Activated CD4-positive, alpha-beta memory T cell treated with anti-CD3 and anti-CD28 coated beads for 36 hours (primary cell): ENCODE measurements around the gene PLA2G4D. TPM values are rescaled to one million over a fixed set of nuclear protein-coding genes. Genes with fewer than 3 reads are reported as not detected.

Source experiments
- CTCF ChIA-PET: fragments of 350-600 bp; sonication (Branson Sonifier 250); formaldehyde crosslinking; loops from one replicate; lab custom pipeline; 2021; ENCODE audit warnings: antibody characterized with exemption, inconsistent platforms; lab: Charles Lee
- POLR2A ChIA-PET: fragments of 350-600 bp; sonication (Branson Sonifier 250); formaldehyde crosslinking; loops from one replicate; lab custom pipeline; 2021; ENCODE audit warnings: antibody characterized with exemption; lab: Charles Lee
- DNase-seq: peaks from one replicate; pipeline ENCODE4 v3.0.0-alpha.2; 2020
- H3K27ac Mint-ChIP-seq: one replicate; pipeline ENCODE4 v1.8.0; 2021; ENCODE audit warnings: mixed read lengths
- H3K27me3 Mint-ChIP-seq: one replicate; pipeline ENCODE4 v1.8.0; 2021; ENCODE audit warnings: mixed read lengths
- H3K36me3 Mint-ChIP-seq: one replicate; pipeline ENCODE4 v1.8.0; 2021; ENCODE audit warnings: mixed read lengths
- H3K4me1 Mint-ChIP-seq: one replicate; pipeline ENCODE4 v1.8.0; 2021; ENCODE audit warnings: low read depth, mixed read lengths
- H3K4me3 Mint-ChIP-seq: one replicate; pipeline ENCODE4 v1.8.0; 2021; ENCODE audit warnings: mild to moderate bottlenecking, mixed read lengths
- H3K9me3 Mint-ChIP-seq: one replicate; pipeline ENCODE4 v1.8.0; 2021; ENCODE audit warnings: mixed read lengths
- intact Hi-C: fragments of 100-400 bp; cut with micrococcal nuclease; formaldehyde crosslinking; loops from one replicate; pipeline ENCODE4 v1.15.1; 2023
- total RNA-seq, 2 experiments: library from RNA; stranded (reverse); gene quantifications; one replicate each; pipeline ENCODE4 v1.2.3, GENCODE V29; 2021

The PLA2G4D gene, protein sequence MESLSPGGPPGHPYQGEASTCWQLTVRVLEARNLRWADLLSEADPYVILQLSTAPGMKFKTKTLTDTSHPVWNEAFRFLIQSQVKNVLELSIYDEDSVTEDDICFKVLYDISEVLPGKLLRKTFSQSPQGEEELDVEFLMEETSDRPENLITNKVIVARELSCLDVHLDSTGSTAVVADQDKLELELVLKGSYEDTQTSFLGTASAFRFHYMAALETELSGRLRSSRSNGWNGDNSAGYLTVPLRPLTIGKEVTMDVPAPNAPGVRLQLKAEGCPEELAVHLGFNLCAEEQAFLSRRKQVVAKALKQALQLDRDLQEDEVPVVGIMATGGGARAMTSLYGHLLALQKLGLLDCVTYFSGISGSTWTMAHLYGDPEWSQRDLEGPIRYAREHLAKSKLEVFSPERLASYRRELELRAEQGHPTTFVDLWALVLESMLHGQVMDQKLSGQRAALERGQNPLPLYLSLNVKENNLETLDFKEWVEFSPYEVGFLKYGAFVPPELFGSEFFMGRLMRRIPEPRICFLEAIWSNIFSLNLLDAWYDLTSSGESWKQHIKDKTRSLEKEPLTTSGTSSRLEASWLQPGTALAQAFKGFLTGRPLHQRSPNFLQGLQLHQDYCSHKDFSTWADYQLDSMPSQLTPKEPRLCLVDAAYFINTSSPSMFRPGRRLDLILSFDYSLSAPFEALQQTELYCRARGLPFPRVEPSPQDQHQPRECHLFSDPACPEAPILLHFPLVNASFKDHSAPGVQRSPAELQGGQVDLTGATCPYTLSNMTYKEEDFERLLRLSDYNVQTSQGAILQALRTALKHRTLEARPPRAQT
- not detected for total RNA-seq

DNA sequence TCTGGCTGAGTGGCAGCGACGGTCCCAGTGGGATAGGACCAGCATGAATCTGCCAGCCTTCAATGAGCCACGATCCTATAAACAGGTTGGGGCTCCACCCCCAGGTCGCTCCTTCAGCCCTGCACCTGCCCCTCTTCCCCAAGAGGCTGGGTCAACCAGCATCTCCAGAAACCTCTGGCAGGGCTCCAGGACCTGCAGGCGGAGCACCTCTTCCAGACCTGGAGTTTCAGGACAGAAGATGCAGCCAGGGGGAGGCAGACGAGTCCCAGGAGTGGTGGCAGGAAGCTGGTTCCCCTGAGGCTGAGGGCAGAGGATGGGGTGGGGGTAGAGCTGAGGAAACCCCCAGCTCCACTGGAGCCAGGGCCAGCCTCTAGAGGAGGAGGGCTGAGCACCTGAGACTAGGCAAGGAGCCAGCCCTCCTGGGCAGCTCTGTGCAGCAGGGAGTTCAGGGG lies at the start of gene PLA2G4D:
Gene PLA2G4D, minus strand, starts transcription at position 51 of the 452 bp plus-strand sequence. CDS start 103 bp downstream, outside the sequence.
- intact Hi-C loops, result no loop called here
- Mint-ChIP-seq H3K9me3 (no peaks in the 10 kb centered on the region), H3K27ac (no peak within 1 kb of the TSS), H3K27me3 (no peaks in the 10 kb centered on the region), H3K36me3 (no peaks in the 10 kb centered on the region), H3K4me3 (no peak within 1 kb of the TSS), H3K4me1 (peaks cover 8% of the 10 kb centered on the region)
- DNase-seq, result no peak
- CTCF ChIA-PET, result interaction anchor here (0.9 to 3.2 kb wide), 2 partner anchors 10 to 39 kb away, joined by 3 to 10 read pairs; no protein-coding TSS in a partner anchor
- POLR2A ChIA-PET, result no interaction called here

DNA sequence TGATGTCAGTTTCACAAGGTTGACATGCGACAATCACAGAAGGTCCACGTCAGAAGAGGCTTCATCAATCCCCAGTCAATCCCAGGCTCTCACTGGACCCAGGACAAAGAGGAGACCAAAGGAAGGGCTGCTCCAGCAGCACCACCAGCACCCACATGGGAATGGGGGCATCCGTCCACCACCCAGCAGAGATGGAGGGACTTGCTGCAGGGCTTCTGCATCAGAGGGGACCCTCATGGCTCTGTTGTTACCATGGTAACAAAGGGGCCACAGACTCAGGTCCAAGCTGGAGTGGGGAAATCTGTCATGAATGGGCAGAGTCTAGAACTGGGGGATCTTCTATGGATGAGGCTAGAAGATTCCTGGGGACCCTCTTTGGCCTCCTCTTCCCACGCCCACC lies 49.0 kb upstream of the PLA2G4D start:
- CTCF ChIA-PET, result no interaction called here
- Mint-ChIP-seq H3K27ac (no peak overlapping the region), H3K27me3 (peaks cover 2% of the 10 kb centered on the region), H3K4me3 (no peak overlapping the region), H3K9me3 (no peaks in the 10 kb centered on the region), H3K4me1 (no peaks in the 10 kb centered on the region), H3K36me3 (no peaks in the 10 kb centered on the region)
- DNase-seq, result no peak
- intact Hi-C loops, result no loop called here
- POLR2A ChIA-PET, result no interaction called here

DNA sequence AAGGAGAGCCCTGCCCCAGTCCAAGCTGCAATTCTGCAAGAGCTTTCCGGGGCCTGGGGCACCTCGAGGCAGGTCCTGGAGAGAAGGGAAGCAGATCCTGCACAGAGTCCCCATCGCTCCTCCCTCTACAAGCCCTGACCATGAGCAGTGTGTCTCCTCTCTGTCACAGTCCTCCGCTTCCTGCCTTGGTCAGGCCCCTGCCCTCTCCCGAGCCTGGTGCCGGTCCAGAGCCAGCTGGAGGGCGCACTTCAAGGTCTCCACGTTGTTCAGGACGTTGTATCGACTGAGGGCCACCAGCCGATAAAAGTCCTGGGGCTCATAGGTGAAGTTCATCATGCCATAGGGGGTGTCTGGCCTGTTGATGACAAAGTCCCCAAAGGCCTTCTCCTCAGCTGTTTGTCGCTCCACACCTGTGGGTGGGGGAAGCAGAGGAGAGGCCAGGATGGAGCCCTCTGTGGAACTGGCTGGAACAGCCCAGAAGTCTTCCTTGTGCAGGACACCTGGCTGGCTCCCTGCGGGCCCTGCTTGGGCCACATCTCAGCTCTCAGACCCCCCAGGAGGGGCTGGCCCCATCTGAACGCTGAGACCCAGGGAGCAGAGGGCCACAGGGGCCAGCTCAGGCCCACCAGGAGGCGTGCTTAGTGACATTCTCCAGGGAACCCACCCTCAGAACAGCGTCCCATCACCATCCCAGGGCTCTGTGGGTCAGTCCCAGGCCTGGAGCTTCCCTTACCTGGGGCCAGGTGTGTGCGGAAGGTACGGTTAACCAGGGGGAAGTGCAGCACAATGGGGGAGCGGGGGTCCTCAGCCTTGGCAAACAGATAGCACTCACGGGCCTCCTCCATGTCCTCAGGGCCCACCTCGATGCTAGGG lies 47.7 kb upstream of the PLA2G4D start:
- no peaks in the 10 kb centered on the region for H3K9me3 Mint-ChIP-seq
- H3K4me3 Mint-ChIP-seq, result no peak overlapping the region
- ChIA-PET CTCF (interaction anchor here (0.6 to 1.7 kb wide), 2 partner anchors 58 to 162 kb away, joined by 3 to 5 read pairs; no protein-coding TSS in a partner anchor), POLR2A (no interaction called here)
- no peaks in the 10 kb centered on the region for H3K4me1 Mint-ChIP-seq
- H3K27ac Mint-ChIP-seq, result no peak overlapping the region
- intact Hi-C loops, result no loop called here
- no peaks in the 10 kb centered on the region for H3K36me3 Mint-ChIP-seq
- no peak for DNase-seq
- H3K27me3 Mint-ChIP-seq, result peaks cover 2% of the 10 kb centered on the region

DNA sequence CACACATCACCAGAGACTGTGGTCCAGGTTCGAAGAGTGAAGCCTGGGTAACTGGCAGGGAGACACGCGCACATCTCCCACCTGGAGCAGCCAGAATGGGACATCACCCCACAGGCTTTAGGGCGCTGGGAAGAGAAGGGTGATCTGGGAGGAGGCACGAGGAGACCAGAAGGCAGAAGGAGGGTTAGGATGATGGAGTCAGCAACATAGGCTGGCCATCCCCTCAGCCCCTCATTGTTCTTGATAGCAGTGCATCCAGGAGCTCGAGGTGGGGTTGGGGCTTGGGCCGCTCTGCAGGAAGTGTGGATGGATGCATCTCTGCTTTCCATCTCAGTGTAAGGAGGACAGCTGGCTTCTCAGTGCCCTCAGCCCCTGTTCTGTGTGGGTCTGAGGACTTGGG lies 46.9 kb upstream of the PLA2G4D start:
- Mint-ChIP-seq H3K27ac (no peak overlapping the region), H3K9me3 (no peaks in the 10 kb centered on the region), H3K27me3 (peaks cover 5% of the 10 kb centered on the region), H3K4me1 (no peaks in the 10 kb centered on the region), H3K4me3 (no peak overlapping the region), H3K36me3 (no peaks in the 10 kb centered on the region)
- ChIA-PET POLR2A (no interaction called here), CTCF (interaction anchor here (0.6 to 1.7 kb wide), 3 partner anchors 57 to 161 kb away, joined by 3 to 5 read pairs (median 4); no protein-coding TSS in a partner anchor)
- intact Hi-C loops, result no loop called here
- DNase-seq, result no peak

DNA sequence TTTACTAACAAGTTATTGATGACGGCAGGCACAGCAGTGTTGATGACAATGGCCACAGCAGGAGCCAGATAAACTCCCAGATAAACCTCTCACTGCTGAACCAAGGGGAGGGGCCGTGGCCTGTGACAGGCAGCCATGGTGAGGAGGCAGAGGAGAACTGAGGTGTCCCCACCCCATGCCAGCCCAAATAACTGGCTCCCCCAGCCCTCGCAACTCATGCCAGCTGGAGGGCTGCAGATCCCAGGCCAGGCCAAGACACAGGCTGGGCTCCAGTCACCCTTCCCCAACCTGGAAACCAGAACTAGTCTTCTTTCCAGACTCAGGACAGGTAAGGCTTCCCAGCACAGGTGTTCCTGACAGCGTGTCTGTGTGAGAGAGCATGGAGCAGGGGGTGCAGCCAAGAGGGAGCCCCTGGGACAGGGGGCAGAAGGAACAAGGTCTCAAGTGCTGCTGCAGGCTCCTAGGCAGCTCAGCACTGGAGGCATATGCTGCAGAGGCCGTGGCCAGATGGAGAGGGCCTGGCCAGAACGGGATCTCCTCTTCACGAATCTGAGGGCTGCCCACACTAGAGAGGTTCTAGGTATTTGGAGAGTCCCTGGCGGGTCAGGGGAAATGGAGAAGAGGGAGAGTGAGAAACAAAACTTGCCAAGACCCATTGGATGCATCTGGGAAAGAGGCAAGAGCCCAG lies 46.2 kb upstream of the PLA2G4D start:
- no peak overlapping the region for H3K4me3 Mint-ChIP-seq
- no peak for DNase-seq
- H3K36me3 Mint-ChIP-seq, result no peaks in the 10 kb centered on the region
- ChIA-PET CTCF (interaction anchor here (1.0 to 1.7 kb wide), 2 partner anchors 56 to 77 kb away, joined by 4 to 5 read pairs; no protein-coding TSS in a partner anchor), POLR2A (no interaction called here)
- peaks cover 5% of the 10 kb centered on the region for H3K27me3 Mint-ChIP-seq
- H3K9me3 Mint-ChIP-seq, result no peaks in the 10 kb centered on the region
- no peak overlapping the region for H3K27ac Mint-ChIP-seq
- no peaks in the 10 kb centered on the region for H3K4me1 Mint-ChIP-seq
- intact Hi-C loops, result no loop called here

DNA sequence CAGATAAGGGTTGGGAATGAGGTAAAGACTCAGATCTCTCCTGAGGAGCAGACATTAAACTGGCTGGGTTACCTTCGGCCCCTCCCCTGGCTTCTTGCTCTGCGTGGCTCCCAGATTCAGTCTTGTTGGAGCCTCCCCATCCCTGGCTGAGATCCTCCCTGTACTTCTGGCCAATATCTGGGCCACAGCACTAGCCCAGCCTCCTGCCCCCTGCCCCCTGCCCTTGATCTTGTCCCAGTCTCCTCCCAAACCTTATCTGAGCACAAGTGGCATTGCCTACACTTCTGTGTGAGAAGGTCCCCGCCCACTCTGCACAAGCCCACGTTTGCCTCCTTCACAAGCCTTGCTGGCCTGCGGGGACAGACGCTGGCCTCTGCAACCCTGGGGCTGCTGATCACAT lies 45.2 kb upstream of the PLA2G4D start:
- ChIA-PET CTCF (interaction anchor here (1.0 to 3.3 kb wide), 7 partner anchors 9 to 155 kb away, joined by 3 to 27 read pairs (median 7); no protein-coding TSS in a partner anchor), POLR2A (no interaction called here)
- no peak overlapping the region for H3K4me3 Mint-ChIP-seq
- no peaks in the 10 kb centered on the region for H3K36me3 Mint-ChIP-seq
- intact Hi-C loops, result no loop called here
- H3K9me3 Mint-ChIP-seq, result no peaks in the 10 kb centered on the region
- H3K4me1 Mint-ChIP-seq, result no peaks in the 10 kb centered on the region
- peaks cover 5% of the 10 kb centered on the region for H3K27me3 Mint-ChIP-seq
- DNase-seq, result no peak
- no peak overlapping the region for H3K27ac Mint-ChIP-seq

DNA sequence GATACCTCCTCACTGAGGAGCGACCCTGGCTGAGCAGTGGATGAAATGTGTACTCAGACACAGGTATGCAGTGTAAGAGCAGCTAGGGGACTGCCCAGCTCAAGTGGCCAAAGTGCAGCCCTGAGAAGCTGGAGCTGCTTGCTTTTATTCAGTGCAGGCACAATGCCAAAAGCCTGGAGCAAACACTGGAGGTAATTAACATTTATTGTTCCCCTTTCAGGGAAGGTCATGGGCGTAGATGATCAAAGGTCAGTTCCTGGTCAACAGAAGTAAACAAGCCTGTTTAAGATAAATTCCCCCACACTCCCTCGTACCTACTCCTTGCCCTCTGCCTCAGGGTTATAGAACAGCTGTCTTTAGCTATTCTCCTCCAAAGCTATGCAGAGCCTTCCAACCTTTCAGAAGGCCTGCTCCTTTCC lies 44.6 kb upstream of the PLA2G4D start:
- POLR2A ChIA-PET, result no interaction called here
- H3K36me3 Mint-ChIP-seq, result no peaks in the 10 kb centered on the region
- no peaks in the 10 kb centered on the region for H3K9me3 Mint-ChIP-seq
- H3K4me1 Mint-ChIP-seq, result no peaks in the 10 kb centered on the region
- H3K27ac Mint-ChIP-seq, result no peak overlapping the region
- intact Hi-C loops, result no loop called here
- peaks cover 5% of the 10 kb centered on the region for H3K27me3 Mint-ChIP-seq
- no peak overlapping the region for H3K4me3 Mint-ChIP-seq
- CTCF ChIA-PET, result interaction anchor here (1.0 to 3.3 kb wide), 12 partner anchors 8 to 155 kb away, joined by 3 to 27 read pairs (median 4); partner anchors contain the start of gene PLA2G4E
- DNase-seq, result no peak

DNA sequence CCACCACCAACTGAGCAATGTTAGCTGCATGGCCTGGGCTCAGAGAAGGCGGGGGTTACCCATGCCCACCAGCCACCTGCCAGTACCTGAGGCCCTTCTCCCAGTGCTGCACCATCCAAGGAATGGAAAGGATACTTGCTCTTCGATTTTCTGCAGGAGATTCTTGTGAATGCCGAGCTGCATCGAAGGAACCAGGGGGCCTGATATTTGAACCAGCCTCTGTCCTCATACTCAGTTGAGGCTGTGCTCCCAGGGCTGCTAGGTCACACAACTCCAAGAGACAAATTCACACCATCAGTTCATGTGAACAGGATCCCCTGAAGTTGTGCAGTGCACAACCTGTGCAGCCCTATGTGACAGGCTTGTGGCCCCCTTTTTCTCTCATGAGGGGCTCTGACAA lies 44.0 kb upstream of the PLA2G4D start:
- Mint-ChIP-seq H3K27ac (no peak overlapping the region), H3K27me3 (peaks cover 5% of the 10 kb centered on the region), H3K4me1 (no peaks in the 10 kb centered on the region), H3K9me3 (no peaks in the 10 kb centered on the region), H3K4me3 (no peak overlapping the region), H3K36me3 (no peaks in the 10 kb centered on the region)
- intact Hi-C loops, result no loop called here
- ChIA-PET CTCF (interaction anchor here (1.0 to 3.3 kb wide), 17 partner anchors 8 to 169 kb away, joined by 3 to 27 read pairs (median 4); partner anchors contain the start of genes PLA2G4E and PLA2G4F), POLR2A (no interaction called here)
- DNase-seq, result peak; percentile 1

DNA sequence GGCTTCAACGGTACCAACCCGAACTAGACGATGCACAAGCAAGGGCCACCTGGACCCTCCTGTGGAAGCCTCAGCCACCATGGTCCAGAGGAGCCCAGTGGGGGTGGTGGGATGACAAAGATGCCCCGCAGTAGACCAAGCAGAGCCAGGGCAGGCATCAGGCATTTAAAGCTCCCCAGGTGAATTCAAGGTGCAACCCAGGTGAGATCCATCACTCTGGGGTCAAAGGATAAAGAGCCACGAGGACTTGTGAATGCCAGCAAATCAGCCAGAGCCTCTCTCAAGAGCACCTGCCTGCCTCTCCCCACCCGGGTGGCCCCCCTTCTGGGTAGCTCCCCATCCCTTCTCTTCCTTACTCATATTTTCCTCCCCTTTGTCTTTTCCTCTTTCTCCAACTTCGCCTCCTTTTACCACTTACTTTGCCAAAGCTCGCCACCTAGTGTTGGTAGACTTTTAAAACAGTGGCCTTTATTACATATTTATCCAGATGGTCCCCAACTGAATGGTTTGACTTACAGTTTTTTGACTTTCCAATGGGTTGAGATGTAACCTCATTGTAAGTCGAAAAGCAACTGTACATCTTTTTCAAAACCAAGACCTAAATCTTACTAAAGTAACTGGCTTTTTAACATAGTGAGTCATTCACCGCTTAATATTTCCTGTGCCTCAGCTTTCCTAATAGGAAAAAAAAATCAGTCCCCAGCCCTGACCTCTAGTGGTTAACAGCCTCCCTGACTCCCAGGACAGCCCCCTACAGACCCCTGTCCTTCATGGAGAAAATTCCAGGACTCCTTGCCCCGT lies 43.3 kb upstream of the PLA2G4D start:
- Mint-ChIP-seq H3K9me3 (no peaks in the 10 kb centered on the region), H3K4me1 (no peaks in the 10 kb centered on the region), H3K36me3 (no peaks in the 10 kb centered on the region), H3K4me3 (no peak overlapping the region), H3K27me3 (peaks cover 3% of the 10 kb centered on the region), H3K27ac (no peak overlapping the region)
- DNase-seq, result peak; percentile 15
- intact Hi-C loops, result loop anchor here (1.0 to 2.0 kb wide), 2 partner anchors 71 to 149 kb away; no protein-coding TSS in a partner anchor
- POLR2A ChIA-PET, result no interaction called here
- CTCF ChIA-PET, result interaction anchor here (0.9 to 3.3 kb wide), 20 partner anchors 9 to 168 kb away, joined by 3 to 27 read pairs (median 4); partner anchors contain the start of gene PLA2G4F

DNA sequence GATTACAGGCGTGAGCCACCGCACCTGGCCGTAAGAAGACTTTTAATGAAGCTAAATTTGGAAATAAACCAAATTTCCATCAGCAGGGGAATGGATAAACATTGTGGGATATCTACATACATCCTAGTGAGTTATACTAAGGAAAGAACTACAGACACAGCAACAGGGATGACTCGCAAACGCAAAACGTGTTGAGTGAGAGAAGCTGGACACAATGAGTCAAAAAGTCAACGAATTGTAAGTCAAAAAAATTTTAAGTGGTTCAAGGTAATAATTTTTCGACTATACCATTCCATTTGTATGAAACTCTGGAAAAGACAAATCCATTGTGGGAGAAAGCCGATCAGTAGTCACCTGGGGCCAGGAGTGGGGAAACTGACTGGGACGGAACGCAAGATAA lies 42.2 kb upstream of the PLA2G4D start:
- no peaks in the 10 kb centered on the region for H3K4me1 Mint-ChIP-seq
- no peak overlapping the region for H3K27ac Mint-ChIP-seq
- no peaks in the 10 kb centered on the region for H3K9me3 Mint-ChIP-seq
- no peaks in the 10 kb centered on the region for H3K36me3 Mint-ChIP-seq
- ChIA-PET CTCF (interaction anchor here (0.6 to 3.8 kb wide), 5 partner anchors 52 to 146 kb away, joined by 3 to 26 read pairs (median 9); no protein-coding TSS in a partner anchor), POLR2A (no interaction called here)
- H3K4me3 Mint-ChIP-seq, result no peak overlapping the region
- H3K27me3 Mint-ChIP-seq, result peaks cover 3% of the 10 kb centered on the region
- peak; percentile 2 for DNase-seq
- intact Hi-C loops, result loop anchor here (1.0 to 2.0 kb wide), 2 partner anchors 148 to 249 kb away; no protein-coding TSS in a partner anchor
